CD4-positive, alpha-beta T cell (primary cell): ENCODE data around the gene REEP1. TPM values are rescaled to one million over a fixed set of nuclear protein-coding genes. Genes with fewer than 3 reads are reported as not detected.

ENCODE experiments used
- ATAC-seq: fragments of 200-7000 bp; cut with Tn5 transposase; one replicate; pipeline ENCODE4 v1.10.0; 2022; ENCODE audit warnings: mild to moderate bottlenecking; ENCODE audit not compliant: poor library complexity
- CTCF ChIA-PET: fragments of 350-600 bp; sonication (Branson Sonifier 250); formaldehyde crosslinking; loops from one replicate; lab custom pipeline; 2021; ENCODE audit warnings: antibody characterized with exemption, inconsistent platforms; lab: Charles Lee
- POLR2A ChIA-PET: fragments of 350-600 bp; sonication (Branson Sonifier 250); formaldehyde crosslinking; loops from one replicate; lab custom pipeline; 2021; ENCODE audit warnings: antibody characterized with exemption, inconsistent platforms; lab: Charles Lee
- DNase-seq, 14 experiments: peaks; one replicate each; pipeline ENCODE4 v3.0.0-alpha.2; 2013 to 2020; ENCODE audit warnings: mixed read lengths in 2 of 14
- H3K27ac ChIP-seq, 2 donors: one replicate each; pipeline versions ENCODE4 v1.5.1 to v1.7.0; 2013; ENCODE audit warnings: low read length in 2 of 2, low read depth in 1 of 2, mild to moderate bottlenecking in 1 of 2
- H3K27me3 ChIP-seq, 2 experiments: 1 replicate in 1 of 2; 2 replicates in 1 of 2; pipeline versions ENCODE4 v1.6.1 to v1.7.0; 2013; ENCODE audit warnings: low read length in 2 of 2, control low read depth in 1 of 2, mild to moderate bottlenecking in 1 of 2, moderate library complexity in 1 of 2; ENCODE audit not compliant: insufficient read depth in 2 of 2, control insufficient read depth in 1 of 2
- H3K36me3 ChIP-seq: one replicate; pipeline ENCODE4 v1.6.1; 2013; ENCODE audit warnings: low read length, control low read depth; ENCODE audit not compliant: insufficient read depth
- H3K4me1 ChIP-seq: one replicate; pipeline ENCODE4 v1.6.1; 2013; ENCODE audit warnings: low read length, control low read depth; ENCODE audit not compliant: insufficient read depth
- H3K4me3 ChIP-seq: one replicate; pipeline ENCODE4 v1.5.1; 2013; ENCODE audit warnings: mild to moderate bottlenecking, low read length, moderate library complexity
- H3K9me3 ChIP-seq, 2 experiments: 1 replicate in 1 of 2; 2 replicates in 1 of 2; pipeline versions ENCODE4 v1.6.1 to v1.7.0; 2013; ENCODE audit warnings: low read length in 2 of 2, mild to moderate bottlenecking in 2 of 2, control low read depth in 1 of 2, moderate library complexity in 1 of 2; ENCODE audit not compliant: control insufficient read depth in 1 of 2, insufficient read depth in 1 of 2
- H3K27ac Mint-ChIP-seq: one replicate; pipeline ENCODE4 v1.8.0; 2020; ENCODE audit warnings: mixed read lengths
- H3K27me3 Mint-ChIP-seq: one replicate; pipeline ENCODE4 v1.8.0; 2021; ENCODE audit warnings: mixed read lengths
- H3K36me3 Mint-ChIP-seq: one replicate; pipeline ENCODE4 v1.8.0; 2021; ENCODE audit warnings: low read depth, mixed read lengths
- H3K4me1 Mint-ChIP-seq: one replicate; pipeline ENCODE4 v1.8.0; 2021; ENCODE audit warnings: low read depth, mixed read lengths
- H3K4me3 Mint-ChIP-seq: one replicate; pipeline ENCODE4 v1.8.0; 2020; ENCODE audit warnings: mild to moderate bottlenecking, mixed read lengths
- H3K9me3 Mint-ChIP-seq: one replicate; pipeline ENCODE4 v1.8.0; 2020; ENCODE audit warnings: mixed read lengths
- CTCF ChIP-seq: fragments of 200-600 bp; IDR thresholded peaks from one replicate; pipeline ENCODE4 v1.8.0; 2022; ENCODE audit warnings: antibody characterized with exemption, mild to moderate bottlenecking
- intact Hi-C, 2 experiments: fragments of 100-400 bp; cut with DNase I in 1 of 2; cut with micrococcal nuclease in 1 of 2; formaldehyde crosslinking; loops; one replicate each; pipeline versions ENCODE4 v1.15.1 to v1.9.0; 2023 to 2025; cut with DNase I, micrococcal nuclease
- total RNA-seq, 174 experiments: library from RNA in 2 of 174; stranded (reverse) in 2 of 174; gene quantifications; one replicate each; pipeline ENCODE4 v1.2.3 and lab custom pipeline; 2021 to 2026

Gene REEP1
- total RNA-seq, 2 experiments from 2014 or later, result not detected

GRCh38 chr2:86382108-86382507 is 44.7 kb upstream of the REEP1 start:
- Mint-ChIP-seq H3K4me1 (no peaks in the 10 kb centered on the region), H3K9me3 (peaks cover 2% of the 10 kb centered on the region), H3K27me3 (no peaks in the 10 kb centered on the region), H3K36me3 (peaks cover 4% of the 10 kb centered on the region), H3K27ac (no peak overlapping the region), H3K4me3 (no peak overlapping the region)
- ChIA-PET CTCF (no interaction called here), POLR2A (no interaction called here)
- H3K4me1 ChIP-seq, result no peaks in the 10 kb centered on the region
- no peaks in the 10 kb centered on the region for H3K36me3 ChIP-seq
- peaks cover 0 to 3% of the 10 kb centered on the region in 2 experiments for H3K9me3 ChIP-seq
- H3K27me3 ChIP-seq, result no peaks in the 10 kb centered on the region
- no peak overlapping the region for H3K4me3 ChIP-seq
- no peak overlapping the region for H3K27ac ChIP-seq
- intact Hi-C loops, result no loop called here
- DNase-seq (no peak), ATAC-seq (no peak)
- TF ChIP-seq CTCF, result no peak

- Histone ChIP-seq H3K27ac (no peak overlapping the region), H3K27me3 (no peaks in the 10 kb centered on the region), H3K4me3 (no peak overlapping the region), H3K4me1 (no peaks in the 10 kb centered on the region), H3K9me3 (peaks cover 0 to 6% of the 10 kb centered on the region in 2 experiments), H3K36me3 (no peaks in the 10 kb centered on the region)
- Mint-ChIP-seq H3K4me1 (peaks cover 4% of the 10 kb centered on the region), H3K9me3 (peaks cover 2% of the 10 kb centered on the region), H3K36me3 (peaks cover 4% of the 10 kb centered on the region), H3K27me3 (no peaks in the 10 kb centered on the region), H3K27ac (no peak overlapping the region), H3K4me3 (no peak overlapping the region)
- TF ChIP-seq CTCF, result no peak
- intact Hi-C loops, result no loop called here
- CTCF ChIA-PET, result no interaction called here
- POLR2A ChIA-PET, result no interaction called here
- ATAC-seq (no peak), DNase-seq (no peak)
Measured at GRCh38 chr2:86378469-86378868, 41.0 kb upstream of the REEP1 start.

- Mint-ChIP-seq H3K9me3 (peaks cover 2% of the 10 kb centered on the region), H3K27me3 (no peaks in the 10 kb centered on the region), H3K36me3 (peaks cover 4% of the 10 kb centered on the region), H3K4me3 (no peak overlapping the region), H3K27ac (no peak overlapping the region), H3K4me1 (peaks cover 29% of the 10 kb centered on the region)
- Histone ChIP-seq H3K27me3 (no peaks in the 10 kb centered on the region), H3K27ac (no peak overlapping the region), H3K9me3 (peaks cover 0 to 6% of the 10 kb centered on the region in 2 experiments), H3K36me3 (no peaks in the 10 kb centered on the region), H3K4me3 (no peak overlapping the region), H3K4me1 (peaks cover 13% of the 10 kb centered on the region)
- TF ChIP-seq CTCF, result no peak
- no peak for ATAC-seq
- POLR2A ChIA-PET, result no interaction called here
- CTCF ChIA-PET, result no interaction called here
- DNase-seq, result no peak
- intact Hi-C loops, result no loop called here
Measured at GRCh38 chr2:86375623-86376022, 38.2 kb upstream of the REEP1 start.
